B cell (primary cell): Measurements from ENCODE around the gene CTDSPL.

Experiments
- EZH2 ChIP-seq: IDR thresholded peaks from 2 replicates; pipeline ENCODE4 v1.6.1; 2012; ENCODE audit warnings: borderline replicate concordance, low read depth, mild to moderate bottlenecking, moderate library complexity, low read length; ENCODE audit not compliant: insufficient read depth, poor library complexity, severe bottlenecking
- TF ChIP-seq, protein P1 (sequence below): fragments of 200-600 bp; IDR thresholded peaks from one replicate; pipeline ENCODE4 v1.8.0; 2022; ENCODE audit warnings: antibody characterized with exemption, mild to moderate bottlenecking

GRCh38 chr3:37832480-37832879 lies 29.2 kb upstream of the CTDSPL start:
- TF ChIP-seq, protein P1, sequence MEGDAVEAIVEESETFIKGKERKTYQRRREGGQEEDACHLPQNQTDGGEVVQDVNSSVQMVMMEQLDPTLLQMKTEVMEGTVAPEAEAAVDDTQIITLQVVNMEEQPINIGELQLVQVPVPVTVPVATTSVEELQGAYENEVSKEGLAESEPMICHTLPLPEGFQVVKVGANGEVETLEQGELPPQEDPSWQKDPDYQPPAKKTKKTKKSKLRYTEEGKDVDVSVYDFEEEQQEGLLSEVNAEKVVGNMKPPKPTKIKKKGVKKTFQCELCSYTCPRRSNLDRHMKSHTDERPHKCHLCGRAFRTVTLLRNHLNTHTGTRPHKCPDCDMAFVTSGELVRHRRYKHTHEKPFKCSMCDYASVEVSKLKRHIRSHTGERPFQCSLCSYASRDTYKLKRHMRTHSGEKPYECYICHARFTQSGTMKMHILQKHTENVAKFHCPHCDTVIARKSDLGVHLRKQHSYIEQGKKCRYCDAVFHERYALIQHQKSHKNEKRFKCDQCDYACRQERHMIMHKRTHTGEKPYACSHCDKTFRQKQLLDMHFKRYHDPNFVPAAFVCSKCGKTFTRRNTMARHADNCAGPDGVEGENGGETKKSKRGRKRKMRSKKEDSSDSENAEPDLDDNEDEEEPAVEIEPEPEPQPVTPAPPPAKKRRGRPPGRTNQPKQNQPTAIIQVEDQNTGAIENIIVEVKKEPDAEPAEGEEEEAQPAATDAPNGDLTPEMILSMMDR: no peak
- no peak for TF ChIP-seq EZH2
